GM23248 (cell line): ENCODE measurements around the gene GPR135. TPM values are rescaled to one million over a fixed set of nuclear protein-coding genes. Genes with fewer than 3 reads are reported as not detected.

Experiments used
- DNase-seq: peaks from one replicate; pipeline ENCODE4 v3.0.0-alpha.2; 2015
- H2AFZ ChIP-seq: fragments of 200-600 bp; sonication (generic); 2 replicates; pipeline ENCODE4 v1.6.1; 2016; ENCODE audit warnings: antibody characterized with exemption
- H3F3A ChIP-seq: fragments of 200-600 bp; sonication (generic); 2 replicates; pipeline ENCODE4 v1.6.1; 2016; ENCODE audit warnings: mild to moderate bottlenecking, antibody characterized with exemption, mixed run types; ENCODE audit not compliant: insufficient read depth
- H3K27ac ChIP-seq: fragments of 200-600 bp; sonication (generic); 2 replicates; pipeline ENCODE4 v1.5.1; 2016; ENCODE audit warnings: mild to moderate bottlenecking
- H3K27me3 ChIP-seq: fragments of 200-600 bp; sonication (generic); replicated peaks from 2 replicates; pipeline ENCODE4 v1.6.1; 2016; ENCODE audit warnings: mild to moderate bottlenecking; ENCODE audit not compliant: insufficient read depth
- H3K36me3 ChIP-seq: fragments of 200-600 bp; sonication (generic); 2 replicates; pipeline ENCODE4 v1.6.1; 2016; ENCODE audit warnings: low read depth, mild to moderate bottlenecking
- H3K4me1 ChIP-seq: fragments of 200-600 bp; sonication (generic); 2 replicates; pipeline ENCODE4 v1.6.1; 2016; ENCODE audit warnings: mild to moderate bottlenecking; ENCODE audit not compliant: insufficient read depth
- H3K4me2 ChIP-seq: fragments of 200-600 bp; sonication (generic); one replicate; pipeline ENCODE4 v1.6.1; 2016; ENCODE audit warnings: mild to moderate bottlenecking; ENCODE audit not compliant: unreplicated experiment
- H3K4me3 ChIP-seq: fragments of 200-600 bp; sonication (generic); 2 replicates; pipeline ENCODE4 v1.5.1; 2016; ENCODE audit warnings: mild to moderate bottlenecking
- H3K79me2 ChIP-seq: fragments of 200-600 bp; sonication (generic); 2 replicates; pipeline ENCODE4 v1.6.1; 2016; ENCODE audit warnings: mild to moderate bottlenecking; ENCODE audit not compliant: insufficient read depth
- H3K9ac ChIP-seq: fragments of 200-600 bp; sonication (generic); 2 replicates; pipeline ENCODE4 v1.6.1; 2016; ENCODE audit warnings: mild to moderate bottlenecking
- H3K9me2 ChIP-seq: fragments of 200-600 bp; sonication (generic); 2 replicates; pipeline ENCODE4 v1.6.1; 2016; ENCODE audit warnings: mixed run types, mild to moderate bottlenecking, moderate library complexity; ENCODE audit not compliant: insufficient read depth
- H3K9me3 ChIP-seq: fragments of 200-600 bp; sonication (generic); one replicate; pipeline ENCODE4 v1.6.1; 2017; ENCODE audit warnings: low read depth
- H4K20me1 ChIP-seq: fragments of 200-600 bp; sonication (generic); 2 replicates; pipeline ENCODE4 v1.6.0; 2016; ENCODE audit not compliant: insufficient read depth
- EZH2 ChIP-seq: fragments of 200-600 bp; sonication (generic); IDR thresholded peaks from 2 replicates; pipeline ENCODE4 v1.6.1; 2018; ENCODE audit warnings: antibody characterized with exemption, mild to moderate bottlenecking; ENCODE audit not compliant: insufficient read depth, poor library complexity, severe bottlenecking
- EZH2phosphoT487 ChIP-seq: fragments of 200-600 bp; sonication (generic); IDR thresholded peaks from 2 replicates; pipeline ENCODE4 v1.6.1; 2018; ENCODE audit warnings: antibody characterized with exemption, moderate library complexity, mild to moderate bottlenecking, low read depth; ENCODE audit not compliant: insufficient read depth
- WGBS, 2 experiments: methylation state at CpG; one replicate each; pipeline ENCODE4 v1.1.6; 2015 to 2017; ENCODE audit warnings: low lambda C conversion rate in 2 of 2, low coverage in 1 of 2; ENCODE audit errors: missing lambda C conversion rate in 2 of 2; 5-methylcytosine and 5-hydroxymethylcytosine counted together
- in situ Hi-C: fragments of 300-500 bp; cut with MboI; formaldehyde crosslinking; loops from 2 replicates; pipeline ENCODE4 v1.15.0; 2020
- polyA plus RNA-seq: library from polyadenylated mRNA; unstranded; fragments of >200 nt; fragmentation: Nextera tagmentation; extraction: Ambion mirVana; gene quantifications from 2 replicates; pipeline ENCODE4 v1.2.1, GENCODE V29; 2016
- total RNA-seq: library from RNA; depleted of rRNA; stranded (reverse); fragments of >200 nt; shearing (Covaris generic); gene quantifications from 2 replicates; pipeline ENCODE4 v1.2.3, GENCODE V29; 2014

The GPR135 gene
- total and polyA plus RNA-seq, 2 experiments from 2014 or later = 1.5 to 2.6 TPM

DNA sequence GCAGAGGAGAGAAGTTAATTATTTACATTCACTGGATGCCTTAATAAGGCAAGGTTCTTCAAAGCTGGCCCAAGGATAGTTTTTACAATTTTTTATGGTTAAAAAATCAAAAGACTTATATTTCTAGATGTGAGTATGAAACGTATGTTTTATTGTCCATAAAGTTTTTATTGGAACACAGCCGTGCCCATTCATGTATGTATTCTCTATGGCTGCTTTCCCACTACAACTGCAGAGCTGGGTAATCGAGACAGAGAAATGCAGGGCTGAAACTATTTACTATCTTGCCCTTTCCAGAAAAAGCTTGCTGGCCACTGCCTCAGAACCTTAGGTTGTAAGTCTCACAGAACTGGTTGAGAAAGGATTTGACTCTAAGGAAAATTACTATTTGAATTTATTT, 35.6 kb upstream of the GPR135 start:
- H3K9me3 ChIP-seq = no peaks in the 10 kb centered on the region
- H2AFZ ChIP-seq = no peak overlapping the region
- H3K4me1 ChIP-seq = no peaks in the 10 kb centered on the region
- no peak overlapping the region for H3K27ac ChIP-seq
- H3F3A ChIP-seq = 0 out of 2 replicates have a peak, but pooled peaks cover 4% of the 10 kb centered on the region
- WGBS, 2 experiments = 85 to 86% methylated on average over 3 of the region's 3 CpGs
- 0 out of 2 replicates have a peak, but pooled peaks cover 23% of the 10 kb centered on the region for H3K79me2 ChIP-seq
- no peaks in the 10 kb centered on the region for H3K9me2 ChIP-seq
- no peak overlapping the region for H3K9ac ChIP-seq
- H3K27me3 ChIP-seq = no peaks in the 10 kb centered on the region
- no peak overlapping the region for H3K4me3 ChIP-seq
- H3K36me3 ChIP-seq = peaks cover 52% of the 10 kb centered on the region
- no peak for DNase-seq
- no peak for TF ChIP-seq EZH2phosphoT487
- TF ChIP-seq EZH2 = no peak
- H3K4me2 ChIP-seq = no peak overlapping the region
- in situ Hi-C loops = no loop called here
- no peaks in the 10 kb centered on the region for H4K20me1 ChIP-seq

DNA sequence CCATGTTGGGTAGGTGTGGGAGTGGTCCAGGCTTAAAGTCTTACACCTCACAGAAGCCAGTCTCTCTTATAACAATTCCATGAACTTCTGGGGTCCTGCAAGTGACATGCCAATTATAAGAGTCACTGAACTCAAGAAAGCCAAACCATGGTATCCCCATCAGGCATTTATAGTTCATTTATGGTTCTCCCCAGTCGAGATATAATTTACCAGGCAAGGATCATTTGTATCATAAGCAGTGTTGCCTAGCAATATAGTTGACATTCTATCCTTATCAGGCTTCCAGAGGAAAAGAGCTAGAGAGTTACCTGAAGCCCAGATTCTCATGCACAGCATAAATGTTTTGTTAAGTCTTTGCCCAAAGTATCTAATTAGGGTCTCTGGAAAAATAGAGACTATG, 27.2 kb upstream of the GPR135 start:
- peaks cover 41% of the 10 kb centered on the region for H3K36me3 ChIP-seq

DNA sequence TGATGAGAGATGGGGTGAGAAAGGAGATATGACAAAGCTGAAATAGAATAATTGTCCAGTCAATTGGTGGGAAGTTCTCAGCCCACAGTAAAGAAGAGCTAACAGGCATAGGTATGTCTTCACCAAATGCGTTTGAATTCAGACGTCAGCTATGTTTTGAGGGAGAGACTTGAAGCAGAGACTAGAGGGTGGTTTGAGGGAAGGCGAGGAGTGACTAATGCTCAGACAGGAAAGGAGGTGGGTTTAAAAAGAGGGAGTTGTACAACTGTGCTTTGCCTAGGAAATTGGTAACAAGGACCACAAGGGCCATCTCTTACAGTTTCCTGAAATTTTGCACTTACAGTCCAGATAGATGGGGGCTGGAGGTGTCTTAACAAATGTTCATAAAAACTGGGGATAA, 25.6 kb upstream of the GPR135 start:
- Histone ChIP-seq H3K36me3 (peaks cover 39% of the 10 kb centered on the region), H3K4me1 (peaks cover 6% of the 10 kb centered on the region; the same call in 1 of the 2 replicates), H3K9me2 (no peaks in the 10 kb centered on the region), H3K4me3 (no peak overlapping the region), H3K9me3 (no peaks in the 10 kb centered on the region), H3F3A (no peaks in the 10 kb centered on the region), H2AFZ (no peak overlapping the region), H3K27me3 (no peaks in the 10 kb centered on the region), H3K27ac (no peak overlapping the region), H3K79me2 (peaks cover 70% of the 10 kb centered on the region), H3K4me2 (no peak overlapping the region), H3K9ac (no peak overlapping the region), H4K20me1 (no peaks in the 10 kb centered on the region)
- TF ChIP-seq EZH2phosphoT487 (no peak), EZH2 (no peak)
- DNase-seq = no peak
- in situ Hi-C loops = no loop called here
- WGBS, 2 experiments = 98% methylated on average over 3 of the region's 3 CpGs

More for the DNA sequence above, 27.2 kb upstream of the GPR135 start:
- no peak for DNase-seq
- no peaks in the 10 kb centered on the region for H4K20me1 ChIP-seq
- H3K4me1 ChIP-seq = no peaks in the 10 kb centered on the region
- in situ Hi-C loops = no loop called here
- no peaks in the 10 kb centered on the region for H3K9me2 ChIP-seq
- H3K27ac ChIP-seq = no peak overlapping the region
- H3K27me3 ChIP-seq = no peaks in the 10 kb centered on the region
- H3F3A ChIP-seq = no peaks in the 10 kb centered on the region
- H3K4me3 ChIP-seq = no peak overlapping the region
- 93 to 95% methylated on average over 1 of the region's 1 CpG for WGBS, 2 experiments
- H3K4me2 ChIP-seq = no peak overlapping the region
- TF ChIP-seq EZH2 (no peak), EZH2phosphoT487 (no peak)
- H3K9me3 ChIP-seq = no peaks in the 10 kb centered on the region
- no peak overlapping the region for H2AFZ ChIP-seq
- peaks cover 58% of the 10 kb centered on the region for H3K79me2 ChIP-seq
- H3K9ac ChIP-seq = no peak overlapping the region

DNA sequence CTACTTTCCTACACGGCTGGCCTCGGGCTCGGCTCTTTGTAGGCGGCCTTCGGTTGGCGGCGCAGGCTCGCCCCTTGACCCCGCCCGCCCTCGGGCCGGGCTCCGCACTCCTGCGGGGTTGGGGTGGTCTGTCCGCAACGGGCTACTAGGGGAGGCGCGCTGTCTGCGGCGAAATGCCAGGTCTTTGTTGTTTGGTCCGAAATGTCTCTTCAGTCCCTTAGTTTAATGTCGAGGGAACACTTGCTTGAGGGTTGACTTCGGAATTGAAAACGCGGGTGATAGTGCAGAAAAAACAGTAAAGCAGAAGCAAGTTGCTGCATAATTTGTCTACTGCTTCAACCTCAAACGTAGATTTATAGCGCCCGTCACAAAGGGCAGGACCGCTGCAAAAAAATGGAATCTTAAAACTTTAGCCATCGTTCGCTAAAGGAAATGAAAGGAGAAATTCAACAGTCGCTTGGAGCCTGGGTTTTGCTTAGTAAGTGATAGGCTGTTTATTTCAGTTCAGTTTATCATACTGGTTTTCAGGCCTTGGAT, 19.5 kb upstream of the GPR135 start:
- H3F3A ChIP-seq = peaks cover 22% of the 10 kb centered on the region
- H3K79me2 ChIP-seq = peaks cover 82% of the 10 kb centered on the region
- peak overlapping the region; percentile 97 for H3K9ac ChIP-seq
- H3K4me3 ChIP-seq = peak overlapping the region; percentile 85
- H2AFZ ChIP-seq = peak overlapping the region; percentile 91
- peaks cover 8% of the 10 kb centered on the region; the same call in 1 of the 2 replicates for H3K36me3 ChIP-seq
- H3K27ac ChIP-seq = peak overlapping the region; percentile 98
- H3K27me3 ChIP-seq = no peaks in the 10 kb centered on the region
- no peaks in the 10 kb centered on the region for H3K9me2 ChIP-seq
- H3K4me1 ChIP-seq = peaks cover 41% of the 10 kb centered on the region
- H4K20me1 ChIP-seq = no peaks in the 10 kb centered on the region
- peak; percentile 60 for DNase-seq
- TF ChIP-seq EZH2 = no peak
- TF ChIP-seq EZH2phosphoT487 = no peak
- WGBS, 2 experiments = 1 to 2% methylated on average over 28 to 32 of the region's 32 CpGs
- H3K9me3 ChIP-seq = no peaks in the 10 kb centered on the region
- H3K4me2 ChIP-seq = peak overlapping the region; percentile 76
- in situ Hi-C loops = no loop called here
